ENCODE measurements around the gene SPO11.

Gene SPO11

DNA sequence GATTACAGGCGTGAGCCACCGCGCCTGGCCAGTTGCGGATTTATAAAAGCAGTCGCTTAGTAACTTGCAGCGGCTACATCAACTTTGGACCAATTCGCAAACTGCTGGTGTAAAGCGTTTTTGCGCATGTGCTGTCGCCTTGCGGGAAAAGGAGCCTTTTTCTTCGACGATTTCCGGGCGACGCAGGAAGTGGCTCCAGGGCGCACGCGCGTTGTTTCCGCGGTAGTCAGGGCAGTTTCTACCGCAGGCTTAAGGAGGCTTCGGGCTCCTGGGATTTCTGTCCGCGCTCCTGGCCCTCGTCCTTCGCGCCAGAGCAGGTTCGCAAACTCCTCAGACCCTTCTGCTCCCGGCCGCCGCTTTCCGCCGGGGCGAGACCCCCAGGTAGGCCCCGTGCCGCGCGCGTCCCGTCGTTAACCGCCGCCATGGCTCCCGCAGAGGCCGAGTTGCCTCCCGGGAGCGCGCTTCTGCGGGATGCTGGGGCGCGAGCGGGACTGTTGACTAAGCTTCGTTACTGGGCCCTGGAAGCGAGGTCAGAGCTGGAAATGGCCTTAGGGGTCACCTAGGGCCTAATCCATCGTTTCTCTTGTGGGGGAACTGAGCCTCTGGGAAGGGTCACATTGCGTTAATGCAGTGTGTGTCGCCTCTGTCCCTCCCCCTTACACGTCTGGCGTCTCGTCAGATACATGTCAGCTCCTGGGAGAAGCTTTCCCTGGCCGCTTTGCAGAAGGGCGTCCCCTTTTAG, 21.6 kb downstream of the SPO11 start, which contains the start of gene RAE1:
Gene RAE1, plus strand, starts transcription at position 214 of the 742 bp plus-strand sequence. CDS start 2,784 bp downstream, outside the sequence.
- Histone ChIP-seq H3K4me1 (ENCODE audit: control insufficient read depth, insufficient read depth, low read length) (peaks cover 3% of the 10 kb centered on the region), H3K27me3 (ENCODE audit: control insufficient read depth, insufficient read depth, low read length) (no peaks in the 10 kb centered on the region), H3K4me3 (ENCODE audit: low read length) (peak within 1 kb of the TSS; percentile 76), H3K9ac (ENCODE audit: low read length) (peak within 1 kb of the TSS; percentile 19), H3K27ac (ENCODE audit: low read depth, low read length) (peak within 1 kb of the TSS; percentile 85), H3K36me3 (ENCODE audit: control insufficient read depth, insufficient read depth, low read length) (peaks cover 14% of the 10 kb centered on the region)

DNA sequence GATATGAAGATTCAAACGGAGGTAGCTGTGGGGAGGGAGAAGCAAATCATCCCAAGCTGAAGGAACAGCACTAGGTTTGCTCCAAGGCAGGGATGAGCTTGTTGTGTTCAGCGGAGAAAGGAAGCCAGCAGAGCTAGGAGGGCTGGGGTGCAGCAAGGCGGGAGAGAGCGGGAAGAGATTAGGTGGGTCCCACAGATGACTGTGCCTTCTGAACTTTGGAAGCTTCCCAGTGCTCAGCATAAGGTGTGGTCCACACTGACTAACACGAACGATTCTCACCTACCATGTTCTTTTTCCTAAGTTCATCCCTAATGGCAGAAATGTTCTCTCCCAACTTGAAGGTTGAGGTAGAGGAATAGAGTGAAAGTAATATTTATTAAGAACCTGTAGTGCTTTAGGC, 22.7 kb downstream of the SPO11 start:
- Histone ChIP-seq H3K27ac (ENCODE audit: low read depth, low read length) (no peak overlapping the region), H3K4me1 (ENCODE audit: control insufficient read depth, insufficient read depth, low read length) (peaks cover 3% of the 10 kb centered on the region), H3K4me3 (ENCODE audit: low read length) (peak overlapping the region; percentile 76), H3K27me3 (ENCODE audit: control insufficient read depth, insufficient read depth, low read length) (no peaks in the 10 kb centered on the region), H3K36me3 (ENCODE audit: control insufficient read depth, insufficient read depth, low read length) (peaks cover 22% of the 10 kb centered on the region), H3K9ac (ENCODE audit: low read length) (no peak overlapping the region)

DNA sequence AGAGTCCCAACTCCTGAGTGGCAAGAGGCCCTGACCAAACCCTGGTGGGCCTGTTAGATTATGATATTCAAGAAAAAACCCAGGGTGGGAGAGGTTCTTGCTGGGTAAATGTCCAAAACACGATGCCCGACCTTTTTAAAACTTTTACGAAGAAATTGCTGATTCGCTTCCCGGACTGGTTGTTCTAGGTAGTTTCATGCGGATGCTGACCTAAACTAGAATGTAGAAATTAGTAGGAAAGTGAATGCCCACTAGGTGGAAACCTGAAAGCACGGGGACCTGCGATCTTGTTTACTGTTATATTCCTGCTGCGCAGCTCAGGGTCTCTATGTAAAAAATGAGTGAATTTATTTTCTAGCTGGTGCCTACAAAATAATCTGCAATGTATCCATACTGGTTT, 23.7 kb downstream of the SPO11 start:
- Histone ChIP-seq H3K27me3 (ENCODE audit: control insufficient read depth, insufficient read depth, low read length) (no peaks in the 10 kb centered on the region), H3K4me1 (ENCODE audit: control insufficient read depth, insufficient read depth, low read length) (peaks cover 3% of the 10 kb centered on the region), H3K9ac (ENCODE audit: low read length) (no peak overlapping the region), H3K36me3 (ENCODE audit: control insufficient read depth, insufficient read depth, low read length) (peaks cover 22% of the 10 kb centered on the region), H3K27ac (ENCODE audit: low read depth, low read length) (no peak overlapping the region), H3K4me3 (ENCODE audit: low read length) (no peak overlapping the region)

DNA sequence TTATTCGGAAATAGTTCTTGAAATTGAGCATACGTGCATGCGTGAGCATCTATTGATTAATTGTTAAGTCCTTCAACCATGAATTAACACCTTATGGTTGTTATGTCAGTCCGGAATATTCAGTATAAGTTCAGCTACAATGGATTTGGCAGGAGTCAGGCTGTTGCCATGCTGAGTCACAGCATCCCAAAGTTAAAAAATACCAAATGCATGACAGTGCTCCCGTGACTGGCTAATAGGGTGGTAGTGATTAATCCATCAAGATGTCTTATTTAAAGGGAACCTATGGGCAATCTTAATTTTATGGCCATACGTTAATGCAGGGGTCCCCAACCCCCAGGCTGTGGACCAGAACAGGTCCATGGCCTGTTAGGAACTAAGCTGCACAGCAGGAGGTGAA, 31.9 kb downstream of the SPO11 start:
- H3K9ac ChIP-seq (ENCODE audit: low read length), result no peak overlapping the region
- H3K4me3 ChIP-seq (ENCODE audit: low read length), result no peak overlapping the region
- H3K27ac ChIP-seq (ENCODE audit: low read depth, low read length), result no peak overlapping the region
- H3K36me3 ChIP-seq (ENCODE audit: control insufficient read depth, insufficient read depth, low read length), result peaks cover 17% of the 10 kb centered on the region
- H3K27me3 ChIP-seq (ENCODE audit: control insufficient read depth, insufficient read depth, low read length), result no peaks in the 10 kb centered on the region
- H3K4me1 ChIP-seq (ENCODE audit: control insufficient read depth, insufficient read depth, low read length), result no peaks in the 10 kb centered on the region

DNA sequence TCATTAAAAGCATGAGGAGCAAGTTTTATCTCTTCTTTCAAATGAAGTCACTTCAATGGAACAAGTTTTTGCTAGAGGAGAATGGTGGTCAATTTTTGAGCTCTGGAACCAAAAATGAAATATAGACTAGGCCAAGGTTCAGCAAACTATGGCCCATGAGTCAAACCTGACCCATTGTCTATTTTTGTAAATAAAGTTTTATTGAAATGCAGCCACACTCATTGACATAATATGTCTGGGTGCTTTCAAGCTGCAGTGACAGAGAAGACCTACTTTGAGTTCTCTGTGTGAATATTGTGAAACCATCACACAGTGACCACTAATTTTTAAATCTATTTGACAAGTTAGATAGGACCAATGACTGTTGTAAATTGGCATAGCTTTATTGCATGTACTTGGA, 34.8 kb downstream of the SPO11 start:
- Histone ChIP-seq H3K27ac (ENCODE audit: low read depth, low read length) (no peak overlapping the region), H3K36me3 (ENCODE audit: control insufficient read depth, insufficient read depth, low read length) (peaks cover 23% of the 10 kb centered on the region), H3K9ac (ENCODE audit: low read length) (no peak overlapping the region), H3K27me3 (ENCODE audit: control insufficient read depth, insufficient read depth, low read length) (no peaks in the 10 kb centered on the region), H3K4me1 (ENCODE audit: control insufficient read depth, insufficient read depth, low read length) (no peaks in the 10 kb centered on the region), H3K4me3 (ENCODE audit: low read length) (no peak overlapping the region)

DNA sequence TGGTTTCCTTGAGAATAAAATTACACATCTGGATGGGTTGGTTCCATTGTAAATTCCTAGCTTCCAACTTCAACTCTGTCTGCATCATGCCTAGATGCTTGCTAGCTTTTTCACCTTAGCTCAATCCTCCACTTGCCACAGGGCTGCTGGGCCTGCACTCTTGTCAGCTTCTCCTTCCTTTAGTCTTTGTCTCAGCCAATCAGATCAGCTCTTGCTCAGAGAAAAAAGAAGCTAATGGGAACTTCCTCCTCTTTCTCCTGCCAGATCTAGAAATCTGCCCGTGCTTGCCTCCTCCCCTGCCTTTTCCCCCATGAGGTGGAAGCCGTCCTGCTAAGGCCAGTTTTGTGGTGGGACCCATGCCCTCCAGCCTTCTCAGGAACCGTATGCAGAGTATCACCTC, 40.0 kb downstream of the SPO11 start:
- no peaks in the 10 kb centered on the region for H3K4me1 ChIP-seq (ENCODE audit: control insufficient read depth, insufficient read depth, low read length)
- no peak overlapping the region for H3K4me3 ChIP-seq (ENCODE audit: low read length)
- no peak overlapping the region for H3K9ac ChIP-seq (ENCODE audit: low read length)
- H3K27ac ChIP-seq (ENCODE audit: low read depth, low read length), result no peak overlapping the region
- peaks cover 54% of the 10 kb centered on the region for H3K36me3 ChIP-seq (ENCODE audit: control insufficient read depth, insufficient read depth, low read length)
- no peaks in the 10 kb centered on the region for H3K27me3 ChIP-seq (ENCODE audit: control insufficient read depth, insufficient read depth, low read length)

DNA sequence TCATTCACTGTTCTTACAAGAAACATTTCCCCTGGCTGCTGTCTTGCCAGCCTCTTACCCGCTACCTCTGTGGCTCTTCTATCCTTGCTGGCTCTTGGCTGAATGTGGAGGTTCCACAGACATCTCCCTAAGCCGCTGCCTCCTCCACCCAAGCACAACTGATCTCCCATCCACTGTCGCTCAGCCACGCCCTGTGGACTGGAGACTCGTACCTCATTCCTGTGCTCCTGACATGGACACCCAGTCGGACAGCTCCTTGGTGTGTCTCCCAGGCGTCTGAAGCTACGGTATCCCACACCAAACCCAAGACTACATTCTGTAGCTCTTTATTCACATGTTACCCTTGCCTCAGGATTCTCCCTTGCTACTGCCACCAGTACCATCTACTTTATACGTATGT, 40.7 kb downstream of the SPO11 start:
- no peak overlapping the region for H3K9ac ChIP-seq (ENCODE audit: low read length)
- no peak overlapping the region for H3K4me3 ChIP-seq (ENCODE audit: low read length)
- H3K27ac ChIP-seq (ENCODE audit: low read depth, low read length), result no peak overlapping the region
- H3K36me3 ChIP-seq (ENCODE audit: control insufficient read depth, insufficient read depth, low read length), result peaks cover 55% of the 10 kb centered on the region
- no peaks in the 10 kb centered on the region for H3K4me1 ChIP-seq (ENCODE audit: control insufficient read depth, insufficient read depth, low read length)
- no peaks in the 10 kb centered on the region for H3K27me3 ChIP-seq (ENCODE audit: control insufficient read depth, insufficient read depth, low read length)

DNA sequence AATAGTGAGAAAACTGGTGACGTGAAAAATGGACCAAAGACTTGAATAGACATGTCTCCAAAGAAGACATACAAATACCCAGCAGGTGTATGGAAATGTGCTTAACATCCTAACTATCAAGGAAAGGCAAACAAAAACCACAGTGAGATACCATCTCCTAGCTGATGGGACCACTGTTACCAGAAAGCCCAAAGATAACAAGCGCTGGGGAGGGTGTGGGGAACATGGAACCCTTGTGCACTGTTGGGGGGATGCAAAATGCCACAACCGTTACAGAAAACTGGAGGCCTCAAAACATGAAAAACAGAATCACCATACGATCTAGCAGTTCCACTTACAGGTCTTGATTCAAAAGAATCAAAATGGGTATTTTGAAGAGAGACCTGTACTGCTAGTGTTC, 41.8 kb downstream of the SPO11 start:
- no peaks in the 10 kb centered on the region for H3K27me3 ChIP-seq (ENCODE audit: control insufficient read depth, insufficient read depth, low read length)
- no peak overlapping the region for H3K9ac ChIP-seq (ENCODE audit: low read length)
- no peaks in the 10 kb centered on the region for H3K4me1 ChIP-seq (ENCODE audit: control insufficient read depth, insufficient read depth, low read length)
- H3K4me3 ChIP-seq (ENCODE audit: low read length), result no peak overlapping the region
- no peak overlapping the region for H3K27ac ChIP-seq (ENCODE audit: low read depth, low read length)
- H3K36me3 ChIP-seq (ENCODE audit: control insufficient read depth, insufficient read depth, low read length), result peaks cover 49% of the 10 kb centered on the region

DNA sequence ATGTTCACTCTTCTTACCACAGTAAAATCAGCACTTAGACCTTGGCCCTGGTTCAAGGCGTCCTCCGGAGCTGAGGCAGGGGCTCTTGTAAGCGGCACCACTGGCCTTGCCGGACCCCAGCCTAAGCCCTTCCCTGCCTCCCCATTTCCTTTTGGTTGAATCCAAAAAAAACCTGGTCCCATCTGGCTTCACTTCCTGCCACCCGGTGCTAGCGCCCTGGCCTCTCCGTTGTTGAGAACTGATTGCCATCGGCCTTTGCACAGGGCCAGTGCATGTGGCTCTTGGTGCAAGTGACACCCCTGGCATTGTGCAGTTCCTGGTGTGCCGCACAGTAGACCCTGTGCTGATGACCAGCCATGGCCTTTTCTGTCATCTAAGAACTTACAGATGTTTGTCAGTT, 42.6 kb downstream of the SPO11 start:
- Histone ChIP-seq H3K4me1 (ENCODE audit: control insufficient read depth, insufficient read depth, low read length) (no peaks in the 10 kb centered on the region), H3K36me3 (ENCODE audit: control insufficient read depth, insufficient read depth, low read length) (peaks cover 50% of the 10 kb centered on the region), H3K9ac (ENCODE audit: low read length) (no peak overlapping the region), H3K4me3 (ENCODE audit: low read length) (no peak overlapping the region), H3K27me3 (ENCODE audit: control insufficient read depth, insufficient read depth, low read length) (no peaks in the 10 kb centered on the region), H3K27ac (ENCODE audit: low read depth, low read length) (no peak overlapping the region)

DNA sequence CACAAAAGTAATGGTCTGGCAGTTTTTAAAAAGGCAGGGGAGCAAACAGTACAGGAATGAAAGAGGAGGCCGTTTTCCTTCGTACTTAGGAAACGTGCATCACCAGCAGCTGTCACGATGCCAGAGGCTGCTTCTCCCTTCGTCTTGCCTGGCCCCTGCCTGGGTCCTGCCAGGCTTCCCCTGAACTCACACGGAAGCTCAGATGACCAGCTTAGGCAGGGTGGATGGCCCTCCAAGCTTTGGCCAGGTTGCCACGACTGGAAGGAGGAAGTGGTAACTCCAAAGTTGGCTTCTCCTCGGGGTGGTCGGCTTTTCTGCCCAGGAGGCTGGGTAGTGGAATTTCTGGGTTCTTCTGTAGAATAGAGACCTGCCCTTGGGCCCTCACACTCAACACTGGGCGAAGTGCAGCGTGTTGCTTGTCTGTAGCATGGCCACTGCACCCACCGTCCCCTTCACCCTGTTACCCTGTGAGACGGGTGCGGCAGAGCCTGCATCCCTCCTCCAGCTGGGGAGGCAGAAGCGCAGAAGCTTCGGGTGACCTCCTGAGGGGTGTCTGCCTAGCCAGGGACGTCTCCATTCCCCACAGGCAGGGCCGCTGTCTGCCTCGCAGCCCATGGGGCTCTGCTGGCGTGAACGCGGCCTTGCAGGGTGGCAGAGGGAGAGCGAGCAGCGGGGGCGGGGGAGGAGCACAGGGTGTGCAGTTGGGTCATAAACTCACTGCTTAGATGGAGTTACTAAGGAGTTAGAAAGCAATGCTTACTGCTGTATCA, 43.2 kb downstream of the SPO11 start:
- Histone ChIP-seq H3K36me3 (ENCODE audit: control insufficient read depth, insufficient read depth, low read length) (peaks cover 53% of the 10 kb centered on the region), H3K4me1 (ENCODE audit: control insufficient read depth, insufficient read depth, low read length) (no peaks in the 10 kb centered on the region), H3K4me3 (ENCODE audit: low read length) (no peak overlapping the region), H3K9ac (ENCODE audit: low read length) (no peak overlapping the region), H3K27ac (ENCODE audit: low read depth, low read length) (no peak overlapping the region), H3K27me3 (ENCODE audit: control insufficient read depth, insufficient read depth, low read length) (no peaks in the 10 kb centered on the region)

DNA sequence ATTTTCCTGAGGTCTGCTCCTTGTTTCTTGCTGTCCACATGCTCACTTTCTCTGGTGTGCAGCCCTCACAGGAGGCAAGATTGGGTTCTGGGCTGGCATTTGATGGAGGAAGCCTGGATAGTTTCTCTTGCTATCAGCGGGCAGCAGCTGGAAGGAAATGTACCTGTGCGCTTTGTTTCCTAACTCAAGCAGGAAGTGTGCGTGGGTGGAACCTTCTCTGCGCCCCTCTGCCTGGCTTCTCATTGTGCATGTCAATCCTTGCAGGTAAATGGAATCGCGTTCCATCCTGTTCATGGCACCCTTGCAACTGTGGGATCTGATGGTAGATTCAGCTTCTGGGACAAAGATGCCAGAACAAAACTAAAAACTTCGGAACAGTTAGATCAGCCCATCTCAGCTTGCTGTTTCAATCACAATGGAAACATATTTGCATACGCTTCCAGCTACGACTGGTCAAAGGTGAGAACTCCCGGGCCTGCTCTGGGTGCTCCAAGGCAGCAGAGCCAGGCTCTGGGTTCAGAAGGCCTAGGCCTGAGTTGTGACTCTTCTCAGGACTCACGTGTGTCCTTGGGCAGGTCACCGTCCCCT, 44.8 kb downstream of the SPO11 start:
- Histone ChIP-seq H3K27me3 (ENCODE audit: control insufficient read depth, insufficient read depth, low read length) (no peaks in the 10 kb centered on the region), H3K9ac (ENCODE audit: low read length) (no peak overlapping the region), H3K4me1 (ENCODE audit: control insufficient read depth, insufficient read depth, low read length) (no peaks in the 10 kb centered on the region), H3K36me3 (ENCODE audit: control insufficient read depth, insufficient read depth, low read length) (peaks cover 42% of the 10 kb centered on the region), H3K27ac (ENCODE audit: low read depth, low read length) (no peak overlapping the region), H3K4me3 (ENCODE audit: low read length) (no peak overlapping the region)

DNA sequence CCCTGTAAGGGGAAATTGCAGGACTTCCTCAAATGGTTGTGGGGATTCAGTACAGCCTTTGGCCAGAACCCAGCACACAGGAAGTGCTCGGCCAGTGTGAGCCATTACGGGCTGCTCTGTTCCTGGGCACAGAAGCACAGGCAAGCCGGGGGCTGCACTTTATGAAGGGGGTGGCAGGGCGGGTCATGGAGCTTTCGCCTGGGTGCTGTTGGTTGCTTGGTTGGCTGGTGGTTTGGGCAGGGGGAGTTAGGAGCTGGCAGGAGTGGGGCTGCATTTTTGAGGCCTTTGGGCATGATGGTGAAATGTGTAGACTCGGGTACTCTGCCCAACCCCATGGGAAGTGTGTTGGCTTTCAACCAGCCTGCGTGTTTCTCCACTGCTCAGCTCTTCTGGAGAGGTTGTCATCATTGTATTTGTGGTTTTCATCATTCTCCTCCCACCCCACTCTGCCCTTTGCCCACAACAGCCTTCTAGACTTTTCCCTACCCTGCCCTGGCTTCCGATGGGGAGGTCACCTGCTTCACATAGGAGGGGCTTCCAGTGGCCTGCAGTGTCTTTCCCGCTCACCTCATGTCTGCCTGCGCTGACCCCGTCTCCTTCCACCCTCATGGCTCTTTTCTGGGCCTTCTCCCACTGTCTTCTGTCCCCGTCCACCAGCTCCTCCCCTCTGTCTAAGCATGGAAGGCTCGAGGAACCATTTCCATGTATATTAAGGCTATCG, 45.5 kb downstream of the SPO11 start:
- no peak overlapping the region for H3K9ac ChIP-seq (ENCODE audit: low read length)

More for the DNA sequence above, 45.5 kb downstream of the SPO11 start:
- Histone ChIP-seq H3K27ac (ENCODE audit: low read depth, low read length) (no peak overlapping the region), H3K36me3 (ENCODE audit: control insufficient read depth, insufficient read depth, low read length) (peaks cover 35% of the 10 kb centered on the region), H3K4me3 (ENCODE audit: low read length) (no peak overlapping the region), H3K4me1 (ENCODE audit: control insufficient read depth, insufficient read depth, low read length) (no peaks in the 10 kb centered on the region), H3K27me3 (ENCODE audit: control insufficient read depth, insufficient read depth, low read length) (no peaks in the 10 kb centered on the region)
